CD14-positive monocyte (primary cell): ENCODE results near the gene LOXL3. TPM values are rescaled to one million over a fixed set of nuclear protein-coding genes. Genes with fewer than 3 reads are reported as not detected.

Experiments used
- DNase-seq, 3 donors: peaks; one replicate each; pipeline ENCODE4 v3.0.0-alpha.2; 2011 to 2022
- H2AFZ ChIP-seq: 2 replicates; pipeline ENCODE4 v1.6.0; 2012; ENCODE audit warnings: mild to moderate bottlenecking, low read depth, low read length, inconsistent platforms; ENCODE audit not compliant: insufficient read depth, poor library complexity, severe bottlenecking
- H3K27ac ChIP-seq, 2 donors: 1 replicate in 1 of 2; 2 replicates in 1 of 2; pipeline ENCODE4 v1.5.1; 2012 to 2013; ENCODE audit warnings: low read length in 2 of 2, control low read depth in 1 of 2, inconsistent platforms in 1 of 2, low read depth in 1 of 2, mild to moderate bottlenecking in 1 of 2
- H3K27me3 ChIP-seq, 2 donors: one replicate each; pipeline versions ENCODE4 v1.6.0 to v1.6.1; 2011 to 2013; ENCODE audit warnings: low read length in 2 of 2; ENCODE audit not compliant: control insufficient read depth in 2 of 2, insufficient read depth in 2 of 2
- H3K36me3 ChIP-seq, 2 donors: replicated peaks in 1 of 2; 1 replicate in 1 of 2; 2 replicates in 1 of 2; pipeline versions ENCODE4 v1.5.1 to v1.6.1; 2012 to 2013; ENCODE audit warnings: low read length in 2 of 2, control low read depth in 1 of 2, inconsistent platforms in 1 of 2, mild to moderate bottlenecking in 1 of 2; ENCODE audit not compliant: insufficient read depth in 2 of 2, control insufficient read depth in 1 of 2
- H3K4me1 ChIP-seq, 2 donors: 1 replicate in 1 of 2; 2 replicates in 1 of 2; pipeline versions ENCODE4 v1.5.1 to v1.6.1; 2012 to 2013; ENCODE audit warnings: low read length in 2 of 2, control low read depth in 1 of 2, inconsistent platforms in 1 of 2, mild to moderate bottlenecking in 1 of 2, moderate library complexity in 1 of 2; ENCODE audit not compliant: insufficient read depth in 2 of 2, control insufficient read depth in 1 of 2
- H3K4me2 ChIP-seq: replicated peaks from 2 replicates; pipeline ENCODE3; 2012; ENCODE audit warnings: low read length, moderate library complexity, mild to moderate bottlenecking; ENCODE audit not compliant: poor library complexity, severe bottlenecking; ENCODE audit errors: extremely low read depth
- H3K4me3 ChIP-seq, 3 experiments: fragments of 200-600 bp in 1 of 3; sonication (generic) in 1 of 3; replicated peaks in 1 of 3; 1 replicate in 2 of 3; 2 replicates in 1 of 3; pipeline ENCODE4 v1.5.1; 2011 to 2013; ENCODE audit warnings: low read length in 3 of 3, mild to moderate bottlenecking in 3 of 3, control low read depth in 2 of 3, low read depth in 2 of 3, inconsistent platforms in 1 of 3, moderate library complexity in 1 of 3
- H3K79me2 ChIP-seq: 2 replicates; pipeline ENCODE4 v1.6.0; 2012; ENCODE audit warnings: mild to moderate bottlenecking, control low read depth, inconsistent platforms, low read length, moderate library complexity; ENCODE audit not compliant: insufficient read depth
- H3K9ac ChIP-seq: 2 replicates; pipeline ENCODE4 v1.6.0; 2017; ENCODE audit warnings: low read length, mild to moderate bottlenecking; ENCODE audit not compliant: insufficient read depth, poor library complexity, severe bottlenecking
- H3K9me3 ChIP-seq, 2 donors: replicated peaks in 1 of 2; 1 replicate in 1 of 2; 2 replicates in 1 of 2; pipeline versions ENCODE4 v1.5.1 to v1.6.1; 2012 to 2013; ENCODE audit warnings: low read length in 2 of 2, control low read depth in 1 of 2; ENCODE audit not compliant: control insufficient read depth in 1 of 2, insufficient read depth in 1 of 2
- H4K20me1 ChIP-seq: 2 replicates; pipeline ENCODE4 v1.6.0; 2012; ENCODE audit warnings: mild to moderate bottlenecking, low read length, control low read depth, moderate library complexity; ENCODE audit not compliant: insufficient read depth
- H3K27ac Mint-ChIP-seq, 7 donors: one replicate each; pipeline ENCODE4 v1.8.0; 2020; ENCODE audit warnings: mild to moderate bottlenecking in 7 of 7, mixed read lengths in 7 of 7, moderate library complexity in 6 of 7, inconsistent platforms in 2 of 7
- H3K27me3 Mint-ChIP-seq, 3 donors: one replicate each; pipeline ENCODE4 v1.8.0; 2021 to 2022; ENCODE audit warnings: low read depth in 3 of 3, mild to moderate bottlenecking in 3 of 3, mixed read lengths in 3 of 3, moderate library complexity in 3 of 3, inconsistent platforms in 1 of 3
- H3K36me3 Mint-ChIP-seq, 2 donors: one replicate each; pipeline ENCODE4 v1.8.0; 2020; ENCODE audit warnings: mixed read lengths in 2 of 2, inconsistent platforms in 1 of 2, mild to moderate bottlenecking in 1 of 2
- H3K4me1 Mint-ChIP-seq: one replicate; pipeline ENCODE4 v1.8.0; 2020; ENCODE audit warnings: mild to moderate bottlenecking, mixed read lengths
- H3K4me3 Mint-ChIP-seq, 2 donors: one replicate each; pipeline ENCODE4 v1.8.0; 2020; ENCODE audit warnings: mild to moderate bottlenecking in 2 of 2, mixed read lengths in 2 of 2, moderate library complexity in 1 of 2
- H3K9me3 Mint-ChIP-seq, 7 donors: one replicate each; pipeline ENCODE4 v1.8.0; 2020 to 2022; ENCODE audit warnings: mixed read lengths in 7 of 7, mild to moderate bottlenecking in 6 of 7, moderate library complexity in 6 of 7, inconsistent platforms in 2 of 7
- CTCF ChIP-seq: fragments of 200-600 bp; IDR thresholded peaks from one replicate; pipeline ENCODE4 v1.8.0; 2022; ENCODE audit warnings: antibody characterized with exemption, mild to moderate bottlenecking
- WGBS: methylation state at CpG from one replicate; pipeline ENCODE4 v1.1.5; 2013; ENCODE audit warnings: missing lambda C conversion rate; ENCODE audit not compliant: insufficient coverage; 5-methylcytosine and 5-hydroxymethylcytosine counted together
- intact Hi-C, 2 donors: fragments of 100-400 bp; cut with micrococcal nuclease; formaldehyde crosslinking; loops; one replicate each; pipeline versions ENCODE4 v1.15.0 to v1.15.1; 2023
- polyA plus RNA-seq, 3 donors: library from polyadenylated mRNA; depleted of rRNA in 1 of 3; unstranded in 2 of 3; stranded (reverse) in 1 of 3; fragments of 300-500 nt in 2 of 3; fragments of >200 nt in 1 of 3; fragmentation: Illumina TruSeq in 2 of 3; gene quantifications; 1 replicate in 2 of 3; 2 replicates in 1 of 3; pipeline ENCODE4 v1.2.3, GENCODE V29; 2012 to 2021

LOXL3 gene
- polyA plus RNA-seq, 3 donors: 18.2 to 35.0 (median 18.5) TPM

GRCh38 chr2:74510272-74510671 is 43.5 kb downstream of the LOXL3 start:
- peaks cover 0 to 22% (median 14%) of the 10 kb centered on the region in 7 donors for H3K9me3 Mint-ChIP-seq
- Histone ChIP-seq H3K9ac (no peak overlapping the region), H4K20me1 (no peaks in the 10 kb centered on the region), H3K4me2 (no peak overlapping the region), H2AFZ (no peak overlapping the region), H3K4me1 (peaks cover 39 to 46% of the 10 kb centered on the region in 2 donors), H3K36me3 (no peaks in the 10 kb centered on the region), H3K27me3 (peaks cover 49 to 74% of the 10 kb centered on the region in 2 donors), H3K79me2 (peaks cover 17% of the 10 kb centered on the region), H3K4me3 (no peak overlapping the region), H3K27ac (no peak overlapping the region), H3K9me3 (peaks cover 0 to 8% of the 10 kb centered on the region in 2 donors)
- H3K27me3 Mint-ChIP-seq: peaks cover 56 to 74% (median 64%) of the 10 kb centered on the region in 3 donors
- H3K27ac Mint-ChIP-seq: no peak overlapping the region
- TF ChIP-seq CTCF: no peak
- peak overlapping the region in 1 of 2 donors; percentile 87 for H3K4me3 Mint-ChIP-seq
- H3K36me3 Mint-ChIP-seq: peaks cover 15 to 26% of the 10 kb centered on the region in 2 donors
- no peak for DNase-seq
- intact Hi-C loops: no loop called here
- H3K4me1 Mint-ChIP-seq: peaks cover 45% of the 10 kb centered on the region
- WGBS: 73% methylated on average over 2 of the region's 4 CpGs

- H3K27me3 ChIP-seq: peaks cover 30 to 51% of the 10 kb centered on the region in 2 donors
- H3K4me2 ChIP-seq: peak overlapping the region; percentile 96
- TF ChIP-seq CTCF: no peak
- H3K9ac ChIP-seq: peak overlapping the region; percentile 88
- WGBS: 14% methylated on average over 19 of the region's 38 CpGs
- peaks cover 43 to 58% (median 48%) of the 10 kb centered on the region in 3 donors for H3K27me3 Mint-ChIP-seq
- H3K9me3 ChIP-seq: peaks cover 0 to 4% of the 10 kb centered on the region in 2 donors
- H3K36me3 ChIP-seq: no peaks in the 10 kb centered on the region
- peaks cover 47 to 52% of the 10 kb centered on the region in 2 donors for H3K4me1 ChIP-seq
- DNase-seq: peak in 1 of 3 donors; percentile 19
- intact Hi-C loops: loop anchor here in 1 of 2 donors (1.0 kb wide), 1 partner anchor 21 kb away; the partner anchor contains the start of genes AUP1 and HTRA2
- H3K4me3 Mint-ChIP-seq: peak overlapping the region; percentile 96 to 100
- peaks cover 27 to 36% of the 10 kb centered on the region in 2 donors for H3K36me3 Mint-ChIP-seq
- peaks cover 54% of the 10 kb centered on the region for H3K4me1 Mint-ChIP-seq
- H2AFZ ChIP-seq: peak overlapping the region; percentile 99
- H4K20me1 ChIP-seq: no peaks in the 10 kb centered on the region
- peaks cover 0 to 16% (median 11%) of the 10 kb centered on the region in 7 donors for H3K9me3 Mint-ChIP-seq
- H3K79me2 ChIP-seq: peaks cover 28% of the 10 kb centered on the region
- H3K27ac ChIP-seq: peak overlapping the region; percentile 95 to 98
- peak overlapping the region; percentile 61 to 88 (median 79) for H3K4me3 ChIP-seq
- H3K27ac Mint-ChIP-seq: peak overlapping the region; percentile 98 to 100 (median 100)
Observed at GRCh38 chr2:74507926-74508520, 45.7 kb downstream of the LOXL3 start.
